ENCODE results near the gene USP40.
A peak's percentile ranks its signal among the peaks of the same experiment; 100 is the strongest.

USP40 gene

GRCh38 chr2:233444501-233444900 is 122.1 kb downstream of the USP40 start:
- DNase-seq (ENCODE audit: low spot score): no peak

GRCh38 chr2:233443511-233444183 is 122.9 kb downstream of the USP40 start:
- peak; percentile 82 for DNase-seq (ENCODE audit: low spot score)

- no peak for DNase-seq (ENCODE audit: low spot score)
These were observed 124.6 kb downstream of the USP40 start for GRCh38 chr2:233442028-233442310.

- no peak for DNase-seq (ENCODE audit: low spot score)
These were observed 125.2 kb downstream of the USP40 start for GRCh38 chr2:233441161-233442027.

GRCh38 chr2:233440714-233441113 is 125.9 kb downstream of the USP40 start:
- DNase-seq (ENCODE audit: low spot score): no peak

- DNase-seq (ENCODE audit: low spot score): no peak
These were observed 126.3 kb downstream of the USP40 start for GRCh38 chr2:233440314-233440713.

GRCh38 chr2:233439191-233439590 is 127.4 kb downstream of the USP40 start:
- no peak for DNase-seq (ENCODE audit: low spot score)

GRCh38 chr2:233438573-233439147 is 127.9 kb downstream of the USP40 start:
- no peak for DNase-seq (ENCODE audit: low spot score)

GRCh38 chr2:233437439-233437955 is 129.1 kb downstream of the USP40 start:
- no peak for DNase-seq (ENCODE audit: low spot score)

GRCh38 chr2:233436691-233437438 is 129.7 kb downstream of the USP40 start:
- no peak for DNase-seq (ENCODE audit: low spot score)

- DNase-seq (ENCODE audit: low spot score): no peak
These were observed 130.4 kb downstream of the USP40 start for GRCh38 chr2:233436191-233436581.

GRCh38 chr2:233435436-233436190 is 131.0 kb downstream of the USP40 start:
- no peak for DNase-seq (ENCODE audit: low spot score)

GRCh38 chr2:233434666-233435330 is 131.8 kb downstream of the USP40 start:
- no peak for DNase-seq (ENCODE audit: low spot score)

- no peak for DNase-seq (ENCODE audit: low spot score)
These were observed 132.8 kb downstream of the USP40 start for GRCh38 chr2:233433794-233434193.

GRCh38 chr2:233433029-233433428 is 133.6 kb downstream of the USP40 start:
- DNase-seq (ENCODE audit: low spot score): no peak

- DNase-seq (ENCODE audit: low spot score): no peak
These were observed 135.9 kb downstream of the USP40 start for GRCh38 chr2:233430651-233431050.

GRCh38 chr2:233430081-233430480 is 136.5 kb downstream of the USP40 start:
- no peak for DNase-seq (ENCODE audit: low spot score)

GRCh38 chr2:233429175-233429897 is 137.2 kb downstream of the USP40 start:
- DNase-seq (ENCODE audit: low spot score): no peak

- no peak for DNase-seq (ENCODE audit: low spot score)
These were observed 138.1 kb downstream of the USP40 start for GRCh38 chr2:233428438-233428837.

- no peak for DNase-seq (ENCODE audit: low spot score)
These were observed 138.6 kb downstream of the USP40 start for GRCh38 chr2:233428008-233428407.
